Mucosa of rectum (tissue), 2 donors: Measurements from ENCODE around the gene TAF6.
A peak's percentile ranks its signal among the peaks of the same experiment; 100 is the strongest.

Source experiments
- H3K27ac ChIP-seq, 2 donors: one replicate each; pipeline ENCODE4 v1.7.0; 2013; ENCODE audit warnings: inconsistent platforms in 2 of 2, low read depth in 2 of 2, low read length in 2 of 2
- H3K27me3 ChIP-seq, 2 donors: one replicate each; pipeline ENCODE4 v1.7.0; 2013; ENCODE audit warnings: low read length in 2 of 2; ENCODE audit not compliant: control insufficient read depth in 2 of 2, insufficient read depth in 2 of 2
- H3K36me3 ChIP-seq, 2 donors: one replicate each; pipeline ENCODE4 v1.7.0; 2013; ENCODE audit warnings: low read length in 2 of 2; ENCODE audit not compliant: control insufficient read depth in 2 of 2, insufficient read depth in 2 of 2
- H3K4me1 ChIP-seq, 2 donors: one replicate each; pipeline ENCODE4 v1.7.0; 2013; ENCODE audit warnings: low read length in 2 of 2, mild to moderate bottlenecking in 1 of 2; ENCODE audit not compliant: control insufficient read depth in 2 of 2, insufficient read depth in 2 of 2
- H3K4me3 ChIP-seq, 2 donors: one replicate each; pipeline ENCODE4 v1.7.0; 2013; ENCODE audit warnings: low read length in 2 of 2
- H3K9ac ChIP-seq, 2 donors: one replicate each; pipeline ENCODE4 v1.7.0; 2013; ENCODE audit warnings: low read length in 2 of 2, low read depth in 1 of 2, mild to moderate bottlenecking in 1 of 2
- H3K9me3 ChIP-seq, 2 donors: one replicate each; pipeline ENCODE4 v1.7.0; 2013; ENCODE audit warnings: low read length in 2 of 2; ENCODE audit not compliant: control insufficient read depth in 2 of 2
- donor health status: healthy.
- donor health status: Normal muscosa, but diverticular disease.

The TAF6 gene

DNA sequence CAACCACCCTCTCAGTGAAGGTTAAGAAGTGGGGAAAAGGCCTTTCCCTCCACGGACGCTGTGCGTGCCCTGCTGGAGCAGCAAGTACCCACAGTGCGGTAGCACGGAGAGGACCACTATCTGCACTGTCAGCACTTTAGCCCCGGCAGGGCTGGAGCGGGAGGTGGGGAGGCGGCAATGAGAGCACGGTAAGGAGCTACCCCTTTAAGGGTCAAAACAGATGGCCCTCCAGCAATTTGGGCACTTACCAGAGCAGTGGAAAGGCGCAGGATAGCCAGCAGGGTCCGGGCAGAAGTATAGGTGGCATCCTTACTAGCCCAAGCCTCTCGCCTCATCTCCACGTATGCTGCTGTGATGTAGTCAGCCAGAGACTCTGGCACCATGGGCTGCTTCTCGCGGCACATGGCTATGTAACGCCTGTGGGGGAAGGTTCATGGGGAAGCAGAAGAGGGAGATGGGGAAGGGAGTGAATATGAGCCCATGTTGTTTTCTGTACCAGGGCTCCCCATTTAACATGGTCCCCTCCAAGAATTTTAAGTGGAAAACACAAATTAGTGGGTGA lies 25.2 kb downstream of the TAF6 start:
- Histone ChIP-seq H3K9ac (no peak overlapping the region), H3K27me3 (no peaks in the 10 kb centered on the region), H3K36me3 (peaks cover 75 to 86% of the 10 kb centered on the region in 2 donors), H3K9me3 (no peaks in the 10 kb centered on the region), H3K4me1 (peaks cover 7 to 8% of the 10 kb centered on the region in 2 donors), H3K27ac (no peak overlapping the region), H3K4me3 (no peak overlapping the region)

DNA sequence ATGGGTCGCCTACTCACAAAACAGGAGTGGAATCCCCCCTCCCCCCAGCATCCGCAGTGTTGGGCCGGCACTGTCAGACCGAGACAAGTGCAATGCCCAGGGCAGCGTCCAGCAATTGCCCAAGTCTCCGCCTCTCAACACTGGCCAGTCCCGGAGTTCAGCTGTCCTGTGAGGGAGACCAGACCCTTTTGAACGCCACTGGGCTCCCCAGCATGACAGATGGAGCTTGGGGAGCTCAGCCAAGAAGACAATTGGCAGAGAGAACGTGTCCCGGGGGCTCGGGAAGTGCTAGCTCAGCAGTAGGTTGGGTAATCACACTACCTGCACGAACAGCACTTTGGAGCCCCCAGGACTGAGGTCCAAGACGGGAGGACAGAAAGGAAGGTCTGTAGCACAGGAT lies 25.7 kb downstream of the TAF6 start:
- no peak overlapping the region for H3K9ac ChIP-seq
- H3K27ac ChIP-seq = no peak overlapping the region
- peaks cover 7 to 8% of the 10 kb centered on the region in 2 donors for H3K4me1 ChIP-seq
- peaks cover 70 to 81% of the 10 kb centered on the region in 2 donors for H3K36me3 ChIP-seq
- no peak overlapping the region for H3K4me3 ChIP-seq
- H3K27me3 ChIP-seq = no peaks in the 10 kb centered on the region
- H3K9me3 ChIP-seq = no peaks in the 10 kb centered on the region

DNA sequence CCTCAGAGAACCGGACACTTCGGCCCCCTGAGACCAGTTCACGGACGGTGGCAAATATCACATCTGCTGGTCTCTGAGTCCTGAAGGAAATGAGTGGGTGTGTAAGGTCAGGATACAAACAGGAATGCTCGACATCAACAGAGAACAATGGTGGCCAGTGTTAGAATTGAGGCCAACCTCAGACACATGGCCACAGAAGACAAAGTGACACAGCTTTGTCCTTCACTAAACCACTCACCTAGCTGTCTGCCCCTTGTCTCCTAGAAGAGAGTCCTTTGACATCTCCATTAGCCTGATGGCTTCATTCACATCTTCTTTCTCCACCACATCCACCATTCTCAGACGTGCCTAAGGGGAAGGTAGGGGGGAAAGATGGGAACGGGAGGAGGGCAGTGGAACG lies 26.1 kb downstream of the TAF6 start:
- H3K9ac ChIP-seq = no peak overlapping the region
- H3K27ac ChIP-seq = no peak overlapping the region
- peaks cover 65 to 77% of the 10 kb centered on the region in 2 donors for H3K36me3 ChIP-seq
- no peak overlapping the region for H3K4me3 ChIP-seq
- peaks cover 11 to 12% of the 10 kb centered on the region in 2 donors for H3K4me1 ChIP-seq
- no peaks in the 10 kb centered on the region for H3K9me3 ChIP-seq
- H3K27me3 ChIP-seq = no peaks in the 10 kb centered on the region

DNA sequence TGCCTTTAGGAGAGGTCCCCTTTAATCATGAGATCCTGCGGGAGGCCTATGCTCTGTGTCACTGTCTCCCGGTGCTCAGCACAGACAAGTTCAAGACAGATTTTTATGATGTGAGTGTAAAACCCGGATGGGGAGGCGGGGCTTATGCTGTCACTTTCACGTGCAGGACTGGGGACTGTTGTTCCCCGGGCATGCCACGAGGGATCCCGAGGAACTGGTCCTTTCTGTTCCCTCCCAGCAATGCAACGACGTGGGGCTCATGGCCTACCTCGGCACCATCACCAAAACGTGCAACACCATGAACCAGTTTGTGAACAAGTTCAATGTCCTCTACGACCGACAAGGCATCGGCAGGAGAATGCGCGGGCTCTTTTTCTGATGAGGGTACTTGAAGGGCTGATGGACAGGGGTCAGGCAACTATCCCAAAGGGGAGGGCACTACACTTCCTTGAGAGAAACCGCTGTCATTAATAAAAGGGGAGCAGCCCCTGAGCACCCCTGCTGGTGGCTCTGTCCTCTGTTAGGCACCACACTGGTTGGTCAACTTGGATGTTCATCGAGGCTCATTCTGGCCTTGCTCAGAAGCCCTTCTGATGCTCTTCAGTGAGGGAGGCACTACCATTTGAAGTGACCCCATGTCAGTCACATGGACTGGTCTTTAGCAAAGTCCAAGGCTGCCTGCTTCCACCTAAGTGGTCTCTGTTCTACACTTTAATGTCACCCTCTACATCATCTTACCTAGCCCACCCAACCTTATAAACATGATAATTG lies 27.6 kb downstream of the TAF6 start:
- peaks cover 11 to 12% of the 10 kb centered on the region in 2 donors for H3K4me1 ChIP-seq
- H3K27ac ChIP-seq = no peak overlapping the region
- H3K4me3 ChIP-seq = no peak overlapping the region
- no peaks in the 10 kb centered on the region for H3K27me3 ChIP-seq
- H3K9ac ChIP-seq = no peak overlapping the region
- H3K9me3 ChIP-seq = no peaks in the 10 kb centered on the region
- peaks cover 54 to 65% of the 10 kb centered on the region in 2 donors for H3K36me3 ChIP-seq

DNA sequence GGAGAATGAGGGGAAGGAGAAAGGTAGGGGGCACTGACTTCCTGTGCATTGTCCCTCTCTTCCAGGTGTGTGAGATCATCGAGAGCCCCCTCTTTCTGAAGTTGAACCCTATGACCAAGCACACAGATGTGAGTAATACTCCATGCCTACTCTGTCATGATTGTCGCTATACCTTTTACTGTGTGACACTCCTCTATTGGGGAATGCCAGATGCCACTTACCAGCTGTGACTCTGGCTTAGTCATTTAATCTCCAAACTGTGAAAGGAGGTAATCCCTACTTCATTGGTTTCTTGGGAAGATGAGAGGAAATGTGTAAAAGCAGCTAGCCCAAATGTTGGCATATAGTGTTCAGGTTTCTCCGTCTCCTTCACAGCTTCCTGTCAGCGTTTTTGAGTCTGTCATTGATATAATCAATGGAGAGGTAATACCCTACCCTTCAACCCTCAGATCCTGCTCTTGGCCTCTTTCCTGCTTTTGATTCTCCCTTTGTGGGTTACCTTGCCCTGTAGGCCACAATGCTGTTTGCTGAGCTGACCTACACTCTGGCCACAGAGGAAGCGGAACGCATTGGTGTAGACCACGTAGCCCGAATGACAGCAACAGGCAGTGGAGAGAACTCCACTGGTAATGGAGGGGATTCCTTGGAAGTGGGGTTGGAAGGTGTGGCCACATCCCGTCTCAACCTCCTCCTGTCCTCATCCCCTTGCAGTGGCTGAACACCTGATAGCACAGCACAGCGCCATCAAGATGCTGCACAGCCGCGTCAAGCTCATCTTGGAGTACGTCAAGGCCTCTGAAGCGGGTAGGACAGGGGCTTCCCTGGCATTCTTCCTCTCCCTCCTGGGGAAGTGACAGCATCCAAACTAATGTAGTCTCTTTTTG lies 28.4 kb downstream of the TAF6 start:
- no peak overlapping the region for H3K9ac ChIP-seq
- peaks cover 50 to 58% of the 10 kb centered on the region in 2 donors for H3K36me3 ChIP-seq
- H3K27me3 ChIP-seq = no peaks in the 10 kb centered on the region
- no peak overlapping the region for H3K4me3 ChIP-seq
- H3K9me3 ChIP-seq = no peaks in the 10 kb centered on the region
- no peak overlapping the region for H3K27ac ChIP-seq
- peaks cover 11 to 12% of the 10 kb centered on the region in 2 donors for H3K4me1 ChIP-seq

DNA sequence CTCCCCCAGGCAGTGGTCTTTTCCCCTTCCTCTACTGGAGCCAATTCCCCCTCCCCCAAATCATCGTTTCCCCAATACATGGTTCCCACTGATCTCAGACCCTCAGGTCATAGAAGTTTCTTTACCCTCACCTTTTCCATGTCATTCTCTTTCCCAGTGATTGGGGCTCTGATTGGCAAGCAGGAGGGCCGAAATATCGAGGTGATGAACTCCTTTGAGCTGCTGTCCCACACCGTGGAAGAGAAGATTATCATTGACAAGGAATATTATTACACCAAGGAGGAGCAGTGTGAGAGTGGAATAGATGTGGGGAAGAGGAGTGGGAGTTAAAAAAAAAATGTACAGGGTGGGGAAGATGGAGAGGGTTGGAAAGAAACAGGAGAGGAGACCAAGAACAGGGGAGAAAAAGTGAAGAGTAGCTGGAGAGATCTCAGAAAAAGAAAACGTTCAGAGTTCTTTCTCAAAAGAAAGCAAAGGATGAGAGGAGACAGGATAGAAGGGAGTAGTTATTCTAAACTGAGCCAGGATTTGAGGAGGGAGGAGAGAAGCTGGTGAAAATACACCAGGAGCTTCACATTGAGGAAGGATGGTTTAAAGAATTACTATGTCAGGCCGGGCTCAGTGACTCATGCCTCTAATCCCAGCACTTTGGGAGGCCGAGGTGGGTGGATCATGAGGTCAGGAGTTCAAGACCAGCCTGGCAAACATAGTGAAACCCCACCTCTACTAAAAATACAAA lies 29.5 kb downstream of the TAF6 start:
- Histone ChIP-seq H3K9me3 (no peaks in the 10 kb centered on the region), H3K27ac (peak overlapping the region in 1 of 2 donors; percentile 89), H3K27me3 (no peaks in the 10 kb centered on the region), H3K36me3 (peaks cover 40 to 46% of the 10 kb centered on the region in 2 donors), H3K4me3 (peak overlapping the region; percentile 91 to 95), H3K9ac (peak overlapping the region; percentile 80 to 93), H3K4me1 (peaks cover 11 to 12% of the 10 kb centered on the region in 2 donors)

DNA sequence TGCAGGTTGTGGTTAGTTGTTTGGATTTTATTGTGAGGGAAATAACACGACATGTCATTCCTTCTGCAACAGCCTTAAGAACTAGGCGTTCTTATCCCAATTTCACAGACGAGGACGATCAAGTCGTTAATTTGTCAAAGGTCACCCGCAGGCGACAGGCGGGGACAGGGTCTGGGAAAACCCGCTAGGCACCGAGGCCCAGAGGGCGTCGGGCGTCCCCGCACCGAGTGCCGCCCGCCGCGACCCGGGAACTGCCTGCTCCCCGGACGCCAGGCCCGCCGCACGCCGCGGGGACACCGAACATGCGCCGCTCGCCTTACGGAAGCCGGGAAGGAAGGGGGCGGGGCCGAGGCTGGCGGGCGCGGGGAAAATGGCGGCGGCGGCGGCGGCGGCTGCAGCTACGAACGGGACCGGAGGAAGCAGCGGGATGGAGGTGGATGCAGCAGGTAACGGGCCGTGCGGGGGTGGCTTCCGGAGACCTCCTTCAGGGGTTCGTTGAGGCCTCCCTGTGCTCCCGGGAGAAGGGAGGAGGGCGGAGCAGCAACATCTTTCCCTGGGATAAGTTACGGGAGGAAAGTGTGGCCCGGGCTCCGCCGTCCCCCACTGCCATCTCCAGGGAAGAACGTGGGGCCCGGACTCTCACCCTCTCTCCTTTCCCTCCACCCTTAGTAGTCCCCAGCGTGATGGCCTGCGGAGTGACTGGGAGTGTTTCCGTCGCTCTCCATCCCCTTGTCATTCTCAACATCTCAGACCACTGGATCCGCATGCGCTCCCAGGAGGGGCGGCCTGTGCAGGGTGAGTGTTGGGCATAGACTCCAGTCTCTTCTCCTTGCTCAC lies 30.3 kb downstream of the TAF6 start, which contains the start of gene COPS6:
COPS6 (plus strand) TSS at position 349 of the 837 bp plus-strand sequence; CDS start at position 371, 22 bp downstream.
- H3K9ac ChIP-seq = peak within 1 kb of the TSS; percentile 80 to 93
- H3K27me3 ChIP-seq = no peaks in the 10 kb centered on the region
- peak within 1 kb of the TSS; percentile 80 to 89 for H3K27ac ChIP-seq
- peak within 1 kb of the TSS; percentile 91 to 95 for H3K4me3 ChIP-seq
- H3K4me1 ChIP-seq = peaks cover 11 to 12% of the 10 kb centered on the region in 2 donors
- no peaks in the 10 kb centered on the region for H3K9me3 ChIP-seq
- peaks cover 36 to 38% of the 10 kb centered on the region in 2 donors for H3K36me3 ChIP-seq

DNA sequence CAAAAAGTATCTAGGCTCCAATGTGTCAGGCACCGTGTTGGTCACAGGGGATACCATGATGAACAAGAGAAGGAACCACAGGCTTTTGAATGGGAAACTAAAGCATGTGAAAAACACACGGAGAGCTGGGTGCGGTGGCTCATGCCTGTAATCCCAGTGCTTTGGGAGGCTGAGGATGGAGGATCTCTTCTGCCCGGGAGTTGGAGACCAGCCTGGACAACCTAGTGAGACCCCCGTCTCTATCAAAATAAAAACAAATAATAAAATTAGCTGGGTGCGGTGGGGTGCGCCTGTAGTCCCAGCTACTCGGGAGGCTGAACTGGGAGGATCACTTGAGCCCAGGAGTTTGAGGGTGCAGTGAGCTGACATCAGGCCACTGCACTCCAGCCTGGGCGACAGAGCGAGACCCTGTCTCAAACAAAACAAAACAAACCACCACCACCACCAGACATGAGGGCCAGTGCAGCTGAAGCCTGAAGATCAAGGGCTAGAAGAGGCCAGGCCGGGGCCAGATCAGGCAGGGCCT lies 31.0 kb downstream of the TAF6 start:
- H3K9ac ChIP-seq = peak overlapping the region; percentile 80 to 82
- no peaks in the 10 kb centered on the region for H3K9me3 ChIP-seq
- H3K36me3 ChIP-seq = peaks cover 29 to 32% of the 10 kb centered on the region in 2 donors
- peaks cover 11 to 12% of the 10 kb centered on the region in 2 donors for H3K4me1 ChIP-seq
- H3K4me3 ChIP-seq = peak overlapping the region; percentile 85 to 91
- no peaks in the 10 kb centered on the region for H3K27me3 ChIP-seq
- H3K27ac ChIP-seq = peak overlapping the region; percentile 80 to 89
